ENCODE data around the gene SERPINB4.

The SERPINB4 gene

DNA sequence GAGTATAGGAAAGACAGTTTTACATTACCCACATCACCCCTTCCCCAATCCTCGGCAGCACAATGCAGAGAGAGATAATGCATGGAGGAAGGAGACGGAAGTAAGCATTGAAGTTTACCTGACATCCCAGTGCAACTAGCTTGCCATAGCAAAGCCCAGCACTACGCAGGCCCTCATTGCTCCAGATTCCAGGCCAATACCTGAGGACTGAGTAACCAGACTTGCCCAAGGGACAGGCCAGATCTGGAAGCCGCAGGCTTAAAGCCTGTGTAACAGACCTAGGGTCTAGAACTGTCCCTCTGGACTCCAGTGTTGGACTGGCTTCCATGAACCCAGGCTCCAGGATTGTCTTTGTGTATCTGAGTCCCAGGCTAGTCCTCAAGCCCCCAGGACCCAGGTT lies 17.6 kb downstream of the SERPINB4 start:
- TF ChIP-seq, protein P1, sequence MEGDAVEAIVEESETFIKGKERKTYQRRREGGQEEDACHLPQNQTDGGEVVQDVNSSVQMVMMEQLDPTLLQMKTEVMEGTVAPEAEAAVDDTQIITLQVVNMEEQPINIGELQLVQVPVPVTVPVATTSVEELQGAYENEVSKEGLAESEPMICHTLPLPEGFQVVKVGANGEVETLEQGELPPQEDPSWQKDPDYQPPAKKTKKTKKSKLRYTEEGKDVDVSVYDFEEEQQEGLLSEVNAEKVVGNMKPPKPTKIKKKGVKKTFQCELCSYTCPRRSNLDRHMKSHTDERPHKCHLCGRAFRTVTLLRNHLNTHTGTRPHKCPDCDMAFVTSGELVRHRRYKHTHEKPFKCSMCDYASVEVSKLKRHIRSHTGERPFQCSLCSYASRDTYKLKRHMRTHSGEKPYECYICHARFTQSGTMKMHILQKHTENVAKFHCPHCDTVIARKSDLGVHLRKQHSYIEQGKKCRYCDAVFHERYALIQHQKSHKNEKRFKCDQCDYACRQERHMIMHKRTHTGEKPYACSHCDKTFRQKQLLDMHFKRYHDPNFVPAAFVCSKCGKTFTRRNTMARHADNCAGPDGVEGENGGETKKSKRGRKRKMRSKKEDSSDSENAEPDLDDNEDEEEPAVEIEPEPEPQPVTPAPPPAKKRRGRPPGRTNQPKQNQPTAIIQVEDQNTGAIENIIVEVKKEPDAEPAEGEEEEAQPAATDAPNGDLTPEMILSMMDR (IDR thresholded peaks at IDR 0.05; ENCODE audit: low read depth, low read length) = no peak
- TF ChIP-seq, protein P2, sequence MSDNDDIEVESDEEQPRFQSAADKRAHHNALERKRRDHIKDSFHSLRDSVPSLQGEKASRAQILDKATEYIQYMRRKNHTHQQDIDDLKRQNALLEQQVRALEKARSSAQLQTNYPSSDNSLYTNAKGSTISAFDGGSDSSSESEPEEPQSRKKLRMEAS (IDR thresholded peaks at IDR 0.05; ENCODE audit: low read depth, low read length) = no peak
- TF ChIP-seq MYC (IDR thresholded peaks at IDR 0.05; ENCODE audit: low read depth, low read length) (no peak), POLR2A (IDR thresholded peaks at IDR 0.05; ENCODE audit: extremely low read depth, insufficient read length) (no peak)
- H3K4me3 ChIP-seq (ENCODE audit: low read depth, low read length) = no peak overlapping the region
- DNase-seq (ENCODE audit: low read depth) = no peak

DNA sequence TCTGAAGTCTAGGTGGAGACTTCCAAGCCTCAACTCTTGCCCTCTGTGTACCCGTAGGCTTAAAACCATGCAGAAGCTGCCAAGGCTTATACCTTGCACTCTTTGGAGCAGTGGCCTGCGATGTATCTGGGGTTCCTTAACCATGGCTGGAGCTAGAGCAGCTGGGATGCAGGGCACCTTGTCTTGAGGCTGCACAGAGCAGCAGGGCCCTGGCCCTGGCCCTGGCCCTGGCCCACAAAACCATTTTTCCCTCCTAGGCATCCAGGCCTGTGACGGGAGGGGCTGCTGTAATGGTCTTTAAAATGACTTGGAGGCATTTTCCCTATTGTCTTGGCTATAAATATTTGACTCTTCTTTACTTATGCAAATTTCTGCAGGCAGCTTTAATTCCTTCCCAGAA lies 19.2 kb downstream of the SERPINB4 start:
- DNase-seq (ENCODE audit: low read depth) = no peak

DNA sequence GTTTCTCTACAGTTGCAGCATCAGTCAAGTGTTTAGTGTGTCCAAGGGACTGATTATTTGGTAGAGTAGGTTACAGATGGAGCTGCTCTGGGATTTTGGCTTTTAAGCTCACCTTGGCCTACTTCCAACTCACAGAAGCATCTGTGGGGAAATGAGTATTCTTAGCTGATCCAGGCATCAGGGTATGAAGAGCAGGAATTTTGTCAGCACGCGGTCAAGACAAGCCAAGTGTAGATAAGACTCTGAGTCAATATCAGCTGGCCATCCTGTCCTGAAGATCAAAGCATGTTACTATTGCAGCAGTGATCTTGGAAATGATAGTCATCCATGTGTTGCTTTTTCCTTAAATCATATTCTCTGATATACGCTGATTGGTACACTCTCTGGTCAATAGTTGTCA lies 24.4 kb downstream of the SERPINB4 start:
- TF ChIP-seq, protein P1 (IDR thresholded peaks at IDR 0.05; ENCODE audit: low read depth, low read length) = no peak
- TF ChIP-seq POLR2A (IDR thresholded peaks at IDR 0.05; ENCODE audit: extremely low read depth, insufficient read length) (no peak), MYC (IDR thresholded peaks at IDR 0.05; ENCODE audit: low read depth, low read length) (no peak)
- TF ChIP-seq, protein P2 (IDR thresholded peaks at IDR 0.05; ENCODE audit: low read depth, low read length) = no peak
- no peak overlapping the region for H3K4me3 ChIP-seq (ENCODE audit: low read depth, low read length)
- DNase-seq (ENCODE audit: low read depth) = no peak

More for the DNA sequence above, 19.2 kb downstream of the SERPINB4 start:
- no peak overlapping the region for H3K4me3 ChIP-seq (ENCODE audit: low read depth, low read length)
- TF ChIP-seq, protein P2 (IDR thresholded peaks at IDR 0.05; ENCODE audit: low read depth, low read length) = no peak
- TF ChIP-seq MYC (IDR thresholded peaks at IDR 0.05; ENCODE audit: low read depth, low read length) (no peak), POLR2A (IDR thresholded peaks at IDR 0.05; ENCODE audit: extremely low read depth, insufficient read length) (no peak)

DNA sequence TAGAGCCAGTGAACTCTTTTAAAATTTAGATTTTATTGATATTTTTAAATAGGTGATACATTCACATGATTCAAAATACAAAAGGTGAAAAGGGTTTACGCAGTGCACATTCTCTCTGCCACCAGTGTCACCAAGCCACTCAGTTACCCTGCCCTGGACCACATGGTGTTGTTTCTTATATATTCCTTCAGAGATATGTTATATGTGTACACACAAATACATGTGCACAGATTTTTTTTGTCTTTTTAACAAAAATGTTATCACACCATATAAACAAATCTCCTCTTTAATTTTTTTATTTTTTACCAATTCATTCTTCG lies 26.2 kb downstream of the SERPINB4 start:
- TF ChIP-seq POLR2A (IDR thresholded peaks at IDR 0.05; ENCODE audit: extremely low read depth, insufficient read length) = no peak
- TF ChIP-seq, protein P2 (IDR thresholded peaks at IDR 0.05; ENCODE audit: low read depth, low read length) = no peak

DNA sequence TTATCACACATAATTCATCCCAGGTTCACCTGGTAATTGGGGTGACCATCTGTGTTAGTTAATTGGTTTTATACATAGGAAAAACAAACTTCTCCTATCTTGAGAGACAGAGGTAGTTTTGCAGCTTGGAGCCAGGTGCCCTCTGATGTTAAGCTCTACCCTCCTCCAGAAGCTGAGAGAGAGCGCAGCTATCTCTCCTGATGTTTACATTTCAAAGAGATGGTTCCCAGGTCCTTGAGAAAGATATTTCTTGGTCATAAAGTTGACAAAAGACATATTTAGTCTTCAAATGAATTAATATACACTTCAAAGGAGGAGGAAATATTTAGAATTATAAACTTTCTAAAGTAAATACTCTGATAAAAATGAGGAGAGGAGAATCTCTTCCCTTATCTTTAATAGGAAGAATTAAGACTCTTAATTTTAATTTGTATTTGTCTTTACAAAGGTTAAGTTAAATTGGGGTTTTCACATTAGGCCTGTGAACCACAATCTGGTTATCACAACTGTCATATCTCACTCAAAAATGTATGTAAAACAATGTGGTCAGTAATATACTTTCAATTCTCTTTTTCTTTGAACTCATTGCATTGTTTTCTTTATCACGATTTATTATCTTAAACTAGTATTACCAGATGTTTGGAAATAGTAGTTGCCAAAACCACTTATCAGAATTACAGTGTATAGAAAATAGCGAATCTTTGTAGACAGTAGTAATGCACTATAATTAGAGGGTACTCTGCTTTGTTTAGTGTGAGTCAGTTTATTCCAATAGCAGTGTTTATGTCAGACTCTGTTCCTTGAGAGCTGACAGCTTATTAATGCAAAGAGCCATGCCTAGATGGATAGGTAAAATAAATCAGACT lies 26.8 kb downstream of the SERPINB4 start:
- DNase-seq (ENCODE audit: low read depth) = no peak
- TF ChIP-seq, protein P2 (IDR thresholded peaks at IDR 0.05; ENCODE audit: low read depth, low read length) = no peak
- H3K4me3 ChIP-seq (ENCODE audit: low read depth, low read length) = no peak overlapping the region

More for the DNA sequence above, 26.2 kb downstream of the SERPINB4 start:
- H3K4me3 ChIP-seq (ENCODE audit: low read depth, low read length) = no peak overlapping the region
- no peak for DNase-seq (ENCODE audit: low read depth)

DNA sequence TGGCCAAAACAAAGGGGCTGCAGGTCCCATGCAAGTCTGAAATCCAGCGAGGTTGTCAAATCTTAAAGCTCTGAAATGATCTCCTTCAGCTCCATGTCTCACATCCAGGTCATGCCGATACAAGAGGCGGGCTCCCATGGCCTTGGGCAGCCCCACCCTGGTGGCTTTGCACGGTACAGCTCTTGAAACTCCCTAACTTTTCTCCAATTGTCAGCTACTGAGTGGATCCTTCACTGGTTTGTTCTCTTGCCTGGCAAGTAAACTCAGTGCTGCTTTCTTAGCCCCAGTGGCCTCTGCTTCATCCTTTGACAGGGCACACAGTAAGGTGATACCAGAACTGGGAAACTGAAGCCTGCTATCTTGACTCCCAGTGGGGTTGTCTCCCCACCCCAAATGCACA lies 30.6 kb downstream of the SERPINB4 start:
- TF ChIP-seq, protein P1 (IDR thresholded peaks at IDR 0.05; ENCODE audit: low read depth, low read length) = no peak
- TF ChIP-seq MYC (IDR thresholded peaks at IDR 0.05; ENCODE audit: low read depth, low read length) (no peak), POLR2A (IDR thresholded peaks at IDR 0.05; ENCODE audit: extremely low read depth, insufficient read length) (no peak)
- TF ChIP-seq, protein P2 (IDR thresholded peaks at IDR 0.05; ENCODE audit: low read depth, low read length) = no peak

DNA sequence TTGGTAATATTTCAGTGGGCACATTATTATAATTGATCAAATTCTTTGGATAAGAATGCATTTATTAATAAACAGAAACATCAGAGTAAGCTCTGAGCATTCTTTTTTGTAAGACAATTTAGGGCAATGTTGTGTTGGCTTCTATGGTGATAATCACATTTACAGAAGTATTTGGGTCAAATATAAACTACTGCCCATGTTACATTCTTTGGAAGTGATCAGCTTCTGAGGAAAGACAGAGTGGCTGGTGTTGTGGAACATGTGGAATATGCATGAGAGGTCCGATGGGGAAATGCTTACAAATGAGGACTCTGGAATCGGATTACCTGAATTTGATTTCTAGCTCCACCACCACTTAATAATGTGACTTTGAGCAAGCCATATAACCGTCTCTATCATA lies 37.5 kb downstream of the SERPINB4 start:
- no peak for DNase-seq (ENCODE audit: low read depth)
- no peak overlapping the region for H3K4me3 ChIP-seq (ENCODE audit: low read depth, low read length)
- TF ChIP-seq, protein P1 (IDR thresholded peaks at IDR 0.05; ENCODE audit: low read depth, low read length) = no peak
- TF ChIP-seq MYC (IDR thresholded peaks at IDR 0.05; ENCODE audit: low read depth, low read length) = no peak
- TF ChIP-seq POLR2A (IDR thresholded peaks at IDR 0.05; ENCODE audit: extremely low read depth, insufficient read length) = no peak
- TF ChIP-seq, protein P2 (IDR thresholded peaks at IDR 0.05; ENCODE audit: low read depth, low read length) = no peak

More for the DNA sequence above, 30.6 kb downstream of the SERPINB4 start:
- H3K4me3 ChIP-seq (ENCODE audit: low read depth, low read length) = no peak overlapping the region
- DNase-seq (ENCODE audit: low read depth) = no peak
